Measurements from ENCODE around the gene CCDC187.

DNA sequence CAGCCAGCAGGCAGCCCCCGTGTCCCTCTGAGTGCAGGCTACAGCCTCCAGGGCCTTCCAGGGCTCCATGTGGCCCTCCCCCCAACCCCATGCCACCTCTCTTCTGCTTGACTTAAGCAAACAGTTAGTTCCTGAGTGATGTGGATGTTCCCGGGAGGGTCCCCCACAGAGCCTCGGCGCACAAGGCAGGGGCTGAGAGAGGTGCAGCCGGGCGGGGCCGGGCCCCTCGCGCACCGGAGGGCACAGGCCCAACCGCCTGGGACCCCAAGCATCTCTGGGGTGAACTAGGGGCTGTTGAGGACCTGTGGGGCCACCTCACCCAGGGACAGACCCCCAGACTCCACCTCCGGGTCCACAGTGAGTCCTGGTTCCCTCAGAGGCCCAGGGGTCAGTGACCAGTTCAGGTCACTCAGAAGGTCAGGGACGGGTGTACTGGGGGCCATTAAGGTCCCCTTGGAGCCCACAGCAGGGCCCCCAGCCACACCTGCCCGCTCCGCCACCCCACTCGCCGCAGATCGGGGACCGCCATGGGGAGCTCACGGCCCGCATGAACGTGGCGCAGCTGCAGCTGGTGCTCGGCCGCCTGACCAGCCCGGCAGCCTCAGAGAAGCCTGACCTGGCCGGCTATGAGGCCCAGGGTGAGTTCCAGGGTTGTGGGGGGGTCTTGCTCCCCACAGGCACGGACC is 36.6 kb upstream of the CCDC187 start:
- TF ChIP-seq, protein P1, sequence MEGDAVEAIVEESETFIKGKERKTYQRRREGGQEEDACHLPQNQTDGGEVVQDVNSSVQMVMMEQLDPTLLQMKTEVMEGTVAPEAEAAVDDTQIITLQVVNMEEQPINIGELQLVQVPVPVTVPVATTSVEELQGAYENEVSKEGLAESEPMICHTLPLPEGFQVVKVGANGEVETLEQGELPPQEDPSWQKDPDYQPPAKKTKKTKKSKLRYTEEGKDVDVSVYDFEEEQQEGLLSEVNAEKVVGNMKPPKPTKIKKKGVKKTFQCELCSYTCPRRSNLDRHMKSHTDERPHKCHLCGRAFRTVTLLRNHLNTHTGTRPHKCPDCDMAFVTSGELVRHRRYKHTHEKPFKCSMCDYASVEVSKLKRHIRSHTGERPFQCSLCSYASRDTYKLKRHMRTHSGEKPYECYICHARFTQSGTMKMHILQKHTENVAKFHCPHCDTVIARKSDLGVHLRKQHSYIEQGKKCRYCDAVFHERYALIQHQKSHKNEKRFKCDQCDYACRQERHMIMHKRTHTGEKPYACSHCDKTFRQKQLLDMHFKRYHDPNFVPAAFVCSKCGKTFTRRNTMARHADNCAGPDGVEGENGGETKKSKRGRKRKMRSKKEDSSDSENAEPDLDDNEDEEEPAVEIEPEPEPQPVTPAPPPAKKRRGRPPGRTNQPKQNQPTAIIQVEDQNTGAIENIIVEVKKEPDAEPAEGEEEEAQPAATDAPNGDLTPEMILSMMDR (IDR thresholded peaks at IDR 0.05), result no peak
- no peak for TF ChIP-seq POLR2A (IDR thresholded peaks at IDR 0.05)

Data from upper lobe of left lung (tissue), 4 donors.